ENCODE data around the gene CAMSAP2.

DNA sequence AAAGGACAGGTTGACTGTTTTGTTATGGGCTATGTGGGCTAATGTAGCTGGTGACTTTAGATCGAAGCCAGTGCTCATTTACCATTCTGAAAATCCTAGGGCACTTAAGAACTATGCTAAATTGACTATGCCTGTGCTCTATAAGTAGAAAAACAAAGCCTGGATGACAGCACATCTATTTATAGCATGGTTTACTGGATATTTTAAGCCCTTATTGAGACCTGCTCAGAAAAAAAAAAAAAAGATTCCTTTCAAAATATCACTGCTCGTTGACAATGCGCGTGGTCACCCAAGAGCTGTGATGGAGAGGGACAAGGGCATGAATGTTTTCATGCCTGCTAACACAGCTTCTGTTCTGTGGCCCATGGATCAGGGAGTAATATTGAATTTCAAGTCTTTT lies 48.1 kb downstream of the CAMSAP2 start:
- TF ChIP-seq, protein P1, sequence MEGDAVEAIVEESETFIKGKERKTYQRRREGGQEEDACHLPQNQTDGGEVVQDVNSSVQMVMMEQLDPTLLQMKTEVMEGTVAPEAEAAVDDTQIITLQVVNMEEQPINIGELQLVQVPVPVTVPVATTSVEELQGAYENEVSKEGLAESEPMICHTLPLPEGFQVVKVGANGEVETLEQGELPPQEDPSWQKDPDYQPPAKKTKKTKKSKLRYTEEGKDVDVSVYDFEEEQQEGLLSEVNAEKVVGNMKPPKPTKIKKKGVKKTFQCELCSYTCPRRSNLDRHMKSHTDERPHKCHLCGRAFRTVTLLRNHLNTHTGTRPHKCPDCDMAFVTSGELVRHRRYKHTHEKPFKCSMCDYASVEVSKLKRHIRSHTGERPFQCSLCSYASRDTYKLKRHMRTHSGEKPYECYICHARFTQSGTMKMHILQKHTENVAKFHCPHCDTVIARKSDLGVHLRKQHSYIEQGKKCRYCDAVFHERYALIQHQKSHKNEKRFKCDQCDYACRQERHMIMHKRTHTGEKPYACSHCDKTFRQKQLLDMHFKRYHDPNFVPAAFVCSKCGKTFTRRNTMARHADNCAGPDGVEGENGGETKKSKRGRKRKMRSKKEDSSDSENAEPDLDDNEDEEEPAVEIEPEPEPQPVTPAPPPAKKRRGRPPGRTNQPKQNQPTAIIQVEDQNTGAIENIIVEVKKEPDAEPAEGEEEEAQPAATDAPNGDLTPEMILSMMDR (IDR thresholded peaks at IDR 0.05 in 2 of 3, conservative IDR thresholded peaks at IDR 0.05 in 1 of 3; ENCODE audit: control insufficient read depth in 2 of 3, extremely low read depth in 1 of 3, insufficient read depth in 1 of 3, low read depth in 3 of 3, low read length in 3 of 3) = no peak
- TF ChIP-seq, protein P2, sequence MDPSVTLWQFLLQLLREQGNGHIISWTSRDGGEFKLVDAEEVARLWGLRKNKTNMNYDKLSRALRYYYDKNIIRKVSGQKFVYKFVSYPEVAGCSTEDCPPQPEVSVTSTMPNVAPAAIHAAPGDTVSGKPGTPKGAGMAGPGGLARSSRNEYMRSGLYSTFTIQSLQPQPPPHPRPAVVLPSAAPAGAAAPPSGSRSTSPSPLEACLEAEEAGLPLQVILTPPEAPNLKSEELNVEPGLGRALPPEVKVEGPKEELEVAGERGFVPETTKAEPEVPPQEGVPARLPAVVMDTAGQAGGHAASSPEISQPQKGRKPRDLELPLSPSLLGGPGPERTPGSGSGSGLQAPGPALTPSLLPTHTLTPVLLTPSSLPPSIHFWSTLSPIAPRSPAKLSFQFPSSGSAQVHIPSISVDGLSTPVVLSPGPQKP (IDR thresholded peaks at IDR 0.05; ENCODE audit: low read depth, low read length) = no peak
- TF ChIP-seq, protein P3, sequence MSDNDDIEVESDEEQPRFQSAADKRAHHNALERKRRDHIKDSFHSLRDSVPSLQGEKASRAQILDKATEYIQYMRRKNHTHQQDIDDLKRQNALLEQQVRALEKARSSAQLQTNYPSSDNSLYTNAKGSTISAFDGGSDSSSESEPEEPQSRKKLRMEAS (IDR thresholded peaks at IDR 0.05; ENCODE audit: low read depth, low read length) = no peak

All from GM12878 (cell line).